GM11168 (cell line): ENCODE data around the gene CARD11.
"Not testable (repeated sequence)": the region's sequence is repeated elsewhere in the genome, so short reads cannot be mapped to it uniquely, and the experiment has no call there.

Experiments used
- in situ Hi-C: fragments of 300-500 bp; cut with MboI; formaldehyde crosslinking; loops from one replicate; pipeline ENCODE4 v1.12.0; 2022; ENCODE audit warnings: low sequenced_read_pairs; ENCODE audit not compliant: unreplicated experiment

Gene CARD11

DNA sequence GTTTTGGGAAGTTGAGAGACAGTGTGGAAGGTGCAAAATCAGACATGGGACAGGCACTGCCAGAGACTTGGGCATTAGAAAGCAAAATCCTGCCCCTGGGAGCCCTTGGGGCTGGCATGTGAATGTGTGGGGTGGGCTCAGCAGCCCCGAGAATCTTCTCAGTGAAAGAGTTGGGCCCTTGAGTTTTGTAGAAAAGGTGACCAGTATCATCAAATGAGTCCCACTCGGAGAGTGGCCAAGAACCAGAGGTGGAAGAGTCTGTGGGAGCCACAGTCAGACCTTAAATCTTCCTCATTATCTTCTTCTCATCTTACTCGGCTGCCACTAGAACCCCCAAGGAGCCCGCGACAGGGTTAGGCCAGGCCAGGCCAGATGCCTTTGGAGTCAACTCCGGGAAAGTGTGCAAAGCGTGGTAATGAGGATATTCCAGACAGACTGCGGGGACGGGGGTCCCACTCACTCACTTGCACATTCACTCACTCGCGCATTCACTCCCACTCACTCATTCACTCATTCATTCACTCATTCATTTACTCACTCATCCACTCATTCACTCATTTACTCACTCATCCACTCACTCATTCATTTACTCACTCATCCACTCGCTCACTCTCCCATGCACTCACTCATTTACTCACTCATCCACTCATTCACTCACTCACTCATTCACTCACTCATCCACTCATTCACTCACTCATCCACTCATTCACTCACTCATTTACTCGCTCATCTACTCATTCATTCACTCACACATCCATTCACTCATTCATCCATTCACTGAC is 74.9 kb downstream of the CARD11 start:
- in situ Hi-C loops: no loop called here

DNA sequence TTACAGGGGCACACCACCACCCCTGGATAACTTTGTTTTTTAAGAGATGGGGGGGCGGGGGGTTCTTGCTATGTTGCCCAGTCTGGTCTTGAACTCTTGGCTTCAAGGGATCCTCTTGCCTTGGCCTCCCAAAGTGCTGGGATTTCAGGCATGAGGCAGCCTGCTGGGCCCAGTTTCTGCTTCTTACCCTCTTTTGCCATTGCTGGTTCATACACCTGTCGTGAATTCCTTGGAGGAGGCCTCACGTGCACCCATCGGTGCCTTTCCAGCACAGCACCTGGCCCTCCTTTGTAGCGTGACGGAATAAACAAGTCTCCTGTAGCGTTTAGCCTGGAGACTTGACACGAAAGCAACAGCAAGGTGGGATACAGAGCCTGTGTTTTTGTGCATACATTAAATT is 75.5 kb downstream of the CARD11 start:
- in situ Hi-C loops: no loop called here

DNA sequence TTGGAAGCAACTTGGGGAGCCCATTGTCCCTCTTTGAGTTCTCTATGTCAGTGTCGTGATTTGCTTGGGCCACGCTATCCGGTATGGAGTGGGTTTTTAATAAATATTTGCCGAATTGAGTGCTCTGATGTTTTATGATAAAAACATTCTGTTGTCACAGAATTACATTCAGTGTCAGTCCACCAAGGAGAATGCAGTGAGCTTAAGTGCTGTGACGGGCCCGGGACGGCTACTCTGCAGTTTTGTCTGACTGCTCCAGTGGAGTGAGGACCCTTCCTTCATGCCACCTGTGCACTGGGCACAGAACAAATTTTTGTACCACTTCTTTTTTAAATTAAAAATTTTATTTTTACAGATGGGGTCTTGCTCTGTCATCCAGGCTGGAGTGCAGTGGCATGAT is 76.0 kb downstream of the CARD11 start:
- in situ Hi-C loops: no loop called here

DNA sequence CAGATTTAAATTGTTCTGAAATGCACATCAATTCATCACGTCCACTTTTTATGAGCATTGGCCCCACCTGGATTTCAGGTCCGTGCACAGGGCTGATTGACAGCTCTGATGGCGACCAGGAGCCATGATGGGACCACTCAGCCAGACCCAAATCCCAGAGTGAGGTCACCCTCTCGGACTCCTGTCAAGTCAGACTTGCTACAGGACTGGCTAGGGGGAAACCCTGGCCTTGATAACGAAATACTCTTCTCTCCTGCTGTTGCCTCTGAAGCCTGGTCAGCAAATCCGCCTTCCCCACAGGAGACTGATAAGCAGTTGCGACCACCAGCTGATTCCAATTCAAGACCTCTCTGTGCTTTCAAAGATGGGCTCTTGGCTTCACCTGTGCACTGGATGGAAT is 76.4 kb downstream of the CARD11 start:
- in situ Hi-C loops: no loop called here

DNA sequence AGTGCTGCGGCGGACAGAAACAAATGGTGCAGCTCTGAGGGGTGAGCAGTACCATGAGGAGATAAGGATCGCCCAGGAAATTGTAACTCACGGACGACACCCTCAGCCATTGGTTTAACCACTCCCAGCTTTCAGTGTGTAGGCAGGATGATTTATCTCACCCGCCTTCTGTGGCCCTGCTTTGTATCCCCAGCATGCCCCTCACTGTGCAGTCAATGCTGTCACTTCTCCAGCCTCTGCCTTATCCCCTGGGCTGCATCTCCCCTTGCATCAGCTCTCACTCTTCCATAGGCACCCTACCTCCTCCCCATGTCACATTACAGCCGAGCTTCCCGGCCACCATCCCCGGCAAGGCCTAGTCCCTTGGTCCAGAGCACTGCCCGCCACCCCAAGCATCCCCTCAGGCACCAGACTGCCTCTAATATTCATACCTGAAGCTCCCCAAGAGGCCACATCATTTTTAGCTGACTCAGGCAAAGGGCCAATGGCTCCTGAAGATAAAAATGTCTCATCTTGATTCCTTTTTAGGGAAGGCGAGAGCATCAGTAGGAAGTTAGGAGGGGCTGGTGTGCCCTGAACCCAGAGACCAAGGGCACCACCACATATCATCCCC is 77.1 kb downstream of the CARD11 start:
- in situ Hi-C loops: no loop called here

DNA sequence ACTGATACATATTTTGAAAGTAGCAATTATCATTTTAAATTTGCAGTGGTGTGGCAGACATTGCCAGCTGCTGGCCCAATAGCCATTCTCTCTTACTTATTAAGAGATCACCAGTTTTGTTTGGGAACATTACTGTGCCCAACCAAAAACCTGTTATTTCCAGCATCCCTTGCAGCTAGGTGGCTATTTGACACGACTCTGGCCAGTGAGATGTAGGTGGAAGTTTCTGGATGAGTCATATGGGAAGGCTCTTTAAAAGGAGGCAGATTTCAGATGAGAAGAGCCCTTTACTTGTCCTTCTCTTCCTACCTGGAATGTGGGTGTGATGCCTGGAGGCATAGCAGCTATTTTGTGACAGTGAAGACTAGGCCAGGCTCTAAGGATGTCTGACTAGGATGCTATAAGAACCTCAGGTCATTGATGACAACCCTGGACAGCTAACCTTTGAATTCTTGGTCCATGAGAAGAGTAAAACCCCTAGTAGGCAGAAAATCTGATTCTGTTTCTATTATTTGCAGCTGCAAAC is 77.9 kb downstream of the CARD11 start:
- in situ Hi-C loops: no loop called here

DNA sequence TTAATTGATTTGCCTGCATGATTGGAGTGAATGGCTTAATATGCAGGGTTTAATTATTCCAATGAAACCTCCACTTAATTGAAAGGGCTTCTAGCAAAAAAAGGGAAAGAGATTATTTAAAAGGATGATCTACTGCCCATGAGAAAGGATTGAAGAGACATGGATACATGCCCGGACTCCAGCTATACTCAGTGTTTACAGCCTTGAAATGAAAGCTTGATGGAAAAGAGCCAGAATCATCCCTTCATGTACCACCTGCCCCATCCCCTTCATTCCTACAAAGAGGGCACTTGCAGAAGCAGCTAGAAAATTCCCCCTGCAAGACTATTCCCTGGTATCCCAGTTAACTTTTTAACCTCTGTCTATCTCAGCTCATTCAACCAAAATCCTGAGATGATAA is 78.4 kb downstream of the CARD11 start:
- in situ Hi-C loops: no loop called here

DNA sequence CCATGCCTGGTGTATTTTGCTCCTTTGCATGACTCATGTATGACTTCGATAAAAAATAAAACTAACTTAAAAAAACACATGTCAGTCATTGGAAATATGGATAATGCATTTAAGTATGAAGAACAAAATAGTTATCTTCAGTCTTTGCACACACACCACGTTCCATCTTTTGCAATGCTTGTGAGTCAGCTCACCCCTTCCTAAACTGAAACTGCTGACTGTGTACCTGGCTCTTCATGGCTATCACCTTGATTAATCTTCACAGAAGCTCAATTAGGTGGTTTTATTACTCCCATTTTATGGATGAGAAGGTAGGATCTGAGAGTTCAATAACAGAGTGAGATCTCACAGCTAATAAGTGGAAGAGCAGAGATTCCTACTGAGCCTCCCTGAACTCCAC is 79.5 kb downstream of the CARD11 start:
- in situ Hi-C loops: no loop called here

DNA sequence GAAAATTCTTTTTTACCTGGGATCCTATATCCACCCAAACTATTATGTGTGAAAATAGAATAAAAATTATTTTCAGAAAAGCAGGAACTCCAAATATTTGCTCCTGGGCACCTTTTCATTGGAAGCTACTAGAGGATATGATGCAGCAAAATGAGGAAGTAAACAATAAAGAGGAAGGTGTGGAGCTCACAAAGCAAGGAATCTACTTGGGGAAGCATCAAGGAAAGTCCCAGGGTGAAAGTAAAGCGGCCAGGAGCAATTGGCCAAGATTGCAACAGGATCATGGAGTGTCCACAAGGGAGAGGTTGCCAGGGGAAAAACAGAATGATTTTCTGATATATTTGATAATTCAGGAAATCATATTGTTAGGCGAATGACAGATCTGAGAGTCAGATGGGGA is 80.8 kb downstream of the CARD11 start:
- in situ Hi-C loops: no loop called here

DNA sequence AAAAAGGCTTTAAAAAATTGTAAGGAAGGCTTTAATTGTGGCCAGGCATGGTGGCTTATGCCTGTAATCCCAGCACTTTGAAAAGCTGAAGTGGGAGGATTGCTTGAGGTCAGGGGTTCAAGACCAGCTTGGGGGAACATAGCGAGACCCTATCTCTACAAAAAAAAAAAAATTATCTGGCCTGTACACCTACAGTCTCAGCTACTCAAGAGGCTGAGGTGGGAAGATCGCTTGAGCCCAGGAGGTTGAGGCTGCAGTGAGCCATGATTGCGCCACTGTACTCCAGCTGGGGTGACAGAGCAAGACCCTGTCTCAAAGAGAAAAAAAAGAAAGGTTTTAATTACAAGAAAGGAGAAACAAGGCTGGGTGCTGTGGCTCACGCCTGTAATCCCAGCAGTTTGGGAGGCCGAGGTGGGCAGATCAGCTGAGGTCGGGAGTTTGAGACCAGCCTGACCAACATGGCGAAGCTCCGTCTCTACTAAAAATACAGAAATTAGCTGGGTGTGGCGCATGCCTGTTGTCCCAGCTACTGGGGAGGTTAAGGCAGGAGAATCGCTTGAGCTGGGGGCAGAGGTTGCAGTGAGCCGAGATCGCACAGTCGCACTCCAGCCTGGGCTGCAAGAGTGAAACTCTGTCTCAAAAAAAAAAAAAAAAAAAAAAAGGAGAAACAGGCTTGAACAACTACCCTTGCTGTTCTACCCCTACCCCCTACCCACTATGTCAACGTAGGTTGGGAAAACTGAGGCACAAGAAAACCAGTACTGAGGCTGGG is 83.7 kb downstream of the CARD11 start:
- in situ Hi-C loops: no loop called here

DNA sequence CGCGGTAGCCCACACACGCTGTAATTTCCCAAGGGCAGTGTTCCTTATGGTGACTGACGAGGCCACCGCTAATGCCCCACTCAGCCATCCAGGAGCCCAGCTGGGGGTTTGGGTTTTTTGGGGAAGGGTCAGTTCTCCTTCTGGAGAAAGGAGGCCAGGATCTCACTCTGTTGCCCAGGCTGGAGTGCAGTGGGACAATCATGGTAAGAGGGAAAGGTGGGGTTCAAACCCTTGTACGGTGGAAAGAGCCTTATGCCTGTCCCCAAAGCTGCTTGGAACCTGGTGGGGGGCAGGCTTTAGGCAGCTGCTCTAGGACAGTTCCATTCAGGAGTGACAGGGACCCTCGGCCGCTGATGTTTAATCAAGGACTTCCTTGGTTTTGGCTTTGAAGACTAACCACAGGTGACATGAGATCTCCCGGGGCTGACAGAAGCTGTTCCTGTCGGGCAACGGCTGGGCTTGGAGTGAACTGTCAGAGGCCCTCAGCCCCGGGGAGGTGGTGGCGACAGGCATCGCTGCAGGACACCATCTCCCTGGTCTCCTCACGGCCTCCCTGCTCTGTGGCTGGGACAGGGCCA is 84.5 kb downstream of the CARD11 start:
- in situ Hi-C loops: no loop called here

DNA sequence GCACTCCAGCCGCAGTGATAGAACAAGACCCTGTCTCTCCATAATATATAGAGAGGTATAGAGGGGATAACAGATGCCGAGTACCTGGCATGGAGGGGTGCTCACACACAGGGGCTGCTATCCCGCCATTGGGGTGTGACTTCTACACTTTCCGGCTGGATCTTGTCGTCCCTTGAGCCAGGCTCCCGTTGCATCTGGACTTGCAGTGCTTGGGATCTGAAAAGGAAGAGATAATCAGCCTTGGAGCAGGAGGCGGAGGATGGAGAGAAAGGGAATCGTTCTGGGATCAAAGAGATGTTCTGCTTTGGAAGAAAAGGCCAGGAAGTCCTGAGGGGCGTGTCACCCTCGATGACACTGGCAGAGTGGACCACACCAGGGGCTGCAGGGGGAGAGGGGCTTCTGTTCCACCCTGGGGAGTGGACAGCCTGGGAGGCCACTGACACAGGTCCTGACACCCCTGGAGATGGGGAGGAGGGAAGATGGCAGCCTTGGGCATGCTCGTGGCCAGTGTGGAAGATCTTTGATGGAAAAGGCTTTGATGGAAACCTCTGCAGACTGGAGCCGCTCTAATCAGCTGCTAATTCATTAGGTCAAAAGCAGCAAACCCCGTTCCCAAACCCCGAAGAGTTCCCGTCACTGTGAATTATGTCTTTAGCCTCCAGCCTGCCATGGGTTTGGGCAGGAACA is 85.1 kb downstream of the CARD11 start:
- in situ Hi-C loops: no loop called here

DNA sequence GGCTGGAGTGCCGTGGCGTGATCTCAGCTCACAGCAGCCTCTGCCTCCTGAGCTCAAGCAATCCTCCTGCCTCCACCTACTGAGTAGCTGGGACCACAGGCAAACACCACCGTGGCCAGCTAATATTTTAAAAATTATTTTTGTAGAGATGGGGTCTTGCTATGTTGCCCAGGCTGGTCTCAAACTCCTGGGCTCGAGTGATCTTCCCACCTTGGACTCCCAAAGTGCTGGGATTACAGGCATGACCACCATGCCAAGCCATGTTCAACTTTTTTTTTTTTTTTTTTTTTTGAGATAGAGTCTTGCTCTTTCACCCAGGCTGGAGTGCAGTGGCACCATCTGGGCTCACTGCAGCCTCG is 86.3 kb downstream of the CARD11 start:
- in situ Hi-C loops: not testable (repeated sequence)

DNA sequence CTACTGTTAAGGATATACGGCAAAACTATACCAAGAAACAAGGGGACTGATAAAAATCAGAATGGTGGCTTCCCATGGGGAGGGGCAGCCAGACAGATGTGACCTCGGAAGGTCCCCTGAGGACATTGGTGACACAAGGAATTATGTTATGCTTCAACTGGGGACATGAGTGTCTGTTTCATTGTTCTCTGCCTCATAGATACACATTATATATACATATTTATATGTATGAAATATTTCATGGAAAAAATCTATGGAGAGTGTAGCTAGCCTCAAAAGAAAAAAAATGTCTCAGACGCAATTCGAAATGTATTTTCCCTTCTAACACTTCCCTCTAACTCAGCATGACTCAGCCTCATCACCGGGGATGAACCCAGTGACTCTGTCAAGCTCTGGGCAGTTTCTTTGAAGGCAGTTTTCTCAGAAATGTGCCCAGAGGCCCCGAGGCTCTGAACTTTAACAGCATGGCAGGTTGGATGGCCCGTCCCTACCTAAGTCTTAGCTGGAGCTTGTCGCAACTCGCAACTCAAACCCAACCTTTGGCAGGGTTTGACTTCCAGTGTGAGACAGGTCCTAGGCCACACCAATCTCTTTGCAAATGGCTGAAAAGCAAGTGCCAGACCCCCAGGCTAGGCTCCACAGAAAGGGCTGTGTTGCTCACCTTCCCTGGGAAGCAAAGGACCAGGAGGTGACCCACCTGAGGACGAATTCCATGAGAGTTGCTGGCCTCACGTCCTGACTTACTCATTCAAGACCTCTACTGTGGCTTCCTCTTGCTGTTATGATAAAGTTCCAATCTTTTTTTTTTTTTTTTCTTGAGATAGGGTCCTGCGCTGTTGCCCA is 86.9 kb downstream of the CARD11 start:
- in situ Hi-C loops: no loop called here

DNA sequence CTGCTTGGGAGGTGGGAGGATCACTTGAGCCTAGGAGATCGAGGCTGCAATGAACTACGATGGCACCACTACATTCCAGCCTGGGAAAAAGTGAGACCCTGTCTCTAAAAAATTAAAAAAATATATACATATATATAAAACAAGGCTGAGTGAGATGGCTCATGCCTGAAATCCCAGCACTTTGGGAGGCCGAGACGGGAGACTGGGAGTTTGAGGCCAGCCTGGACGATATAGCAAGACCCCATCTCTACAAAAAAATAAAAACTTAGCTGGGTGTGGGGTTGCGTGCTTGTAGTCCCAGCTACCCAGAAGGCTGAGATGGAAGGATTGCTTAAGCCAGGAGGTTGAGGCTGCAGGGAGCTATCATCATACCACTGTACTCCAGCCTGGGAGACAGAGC is 87.6 kb downstream of the CARD11 start:
- in situ Hi-C loops: no loop called here

DNA sequence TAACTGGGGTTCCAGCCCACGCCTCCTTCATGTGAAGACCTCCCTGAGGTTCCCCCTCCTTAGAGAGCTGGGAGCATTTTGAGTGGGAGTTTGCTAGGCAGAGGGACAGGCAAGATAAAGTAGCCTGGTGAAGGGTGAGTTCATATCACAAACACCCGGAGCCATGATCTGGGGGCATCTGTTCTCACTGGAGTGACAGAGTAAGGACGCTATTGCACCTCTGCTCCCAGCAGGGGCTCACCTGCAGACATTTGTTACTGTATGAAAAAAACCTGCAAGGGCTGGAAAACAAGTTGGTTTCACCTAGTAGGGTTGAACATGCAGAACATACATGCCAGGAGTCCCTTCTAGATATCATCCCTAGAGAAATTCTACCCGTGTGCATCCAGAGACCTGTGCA is 88.4 kb downstream of the CARD11 start:
- in situ Hi-C loops: no loop called here

DNA sequence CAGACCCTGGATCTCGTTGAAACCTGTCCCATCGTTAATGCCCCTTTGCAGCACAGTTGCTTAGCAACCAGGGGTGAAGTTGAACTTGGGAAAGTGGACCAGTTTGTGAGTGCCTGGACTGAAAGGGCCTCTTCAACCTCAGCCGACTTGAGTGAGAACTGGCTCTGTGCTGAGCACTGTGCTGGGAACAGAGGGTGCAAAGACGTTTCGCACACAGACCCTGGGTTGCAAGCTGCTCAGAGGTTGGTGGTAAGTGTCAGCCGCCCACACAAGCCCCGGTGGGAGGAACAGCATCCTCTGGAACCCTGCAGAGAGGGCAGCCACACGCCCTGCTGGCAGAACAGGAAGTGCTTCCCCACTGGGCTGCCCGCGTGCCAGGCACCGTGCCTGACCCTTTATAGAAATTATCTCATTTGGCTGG is 89.2 kb downstream of the CARD11 start:
- in situ Hi-C loops: no loop called here

DNA sequence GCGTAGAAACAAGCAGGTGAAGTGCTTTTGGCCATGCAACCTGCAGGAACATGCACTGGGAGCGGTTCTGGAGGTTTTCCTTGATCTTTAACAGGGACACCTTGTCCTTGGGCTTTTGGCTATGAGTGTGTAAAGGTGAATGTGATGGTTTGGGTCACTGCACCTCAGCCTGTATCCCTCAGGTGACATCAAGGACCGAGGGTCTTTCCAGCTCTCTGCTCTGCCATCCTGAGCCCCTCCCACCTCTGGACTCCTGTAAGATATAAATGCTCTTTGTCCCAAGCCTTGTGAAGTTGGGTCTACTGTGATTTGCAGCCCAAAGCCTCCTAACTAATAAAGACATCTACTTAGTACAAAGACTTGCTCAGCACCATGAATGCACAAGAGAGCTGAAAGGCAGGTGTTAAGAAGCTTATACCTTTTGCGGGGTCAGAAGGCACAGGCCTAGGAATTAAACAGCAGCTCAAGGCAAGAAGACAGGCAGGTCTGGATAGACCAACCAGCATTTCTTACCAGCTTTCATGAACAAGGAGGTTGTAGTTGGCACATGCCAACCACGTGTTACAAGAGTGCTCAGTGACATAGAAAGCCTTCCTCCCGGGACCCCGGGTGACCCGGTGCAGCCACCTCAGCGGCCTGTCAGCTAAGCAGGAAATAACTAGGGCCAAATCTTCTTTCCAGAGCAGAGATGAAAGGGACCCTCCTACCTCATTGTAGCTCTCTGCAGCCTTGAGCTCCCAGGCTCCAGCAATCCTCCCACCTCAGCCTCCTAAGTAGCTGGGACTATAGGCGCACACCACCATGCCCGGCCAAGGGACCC is 89.9 kb downstream of the CARD11 start:
- in situ Hi-C loops: no loop called here

DNA sequence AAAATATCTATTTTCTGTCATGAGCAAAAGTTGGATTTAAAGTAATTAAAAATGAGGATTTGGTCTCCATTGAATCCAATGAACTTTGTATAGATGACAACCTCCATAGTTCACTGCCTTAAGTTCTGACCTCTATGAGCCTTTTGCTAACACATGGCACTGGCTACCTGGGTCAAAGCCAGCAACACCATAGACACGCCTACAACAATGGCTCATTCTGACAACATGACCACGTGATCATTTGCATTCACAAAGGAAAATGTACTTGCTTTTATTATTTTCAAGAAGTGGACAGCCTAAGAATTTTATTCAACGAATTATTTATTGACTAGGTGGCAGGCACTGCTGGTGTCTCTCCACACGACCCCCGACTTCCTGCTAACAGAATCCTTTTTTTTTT is 90.6 kb downstream of the CARD11 start:
- in situ Hi-C loops: no loop called here
